K562 (cell line): ENCODE data around the gene ARHGDIA. TPM values are rescaled to one million over a fixed set of nuclear protein-coding genes. Genes with fewer than 3 reads are reported as not detected.

Experiments
- DPF2 ChIP-seq: fragments of 450-650 bp; IDR thresholded peaks from 2 replicates; pipeline ENCODE4 v1.6.1; 2016
- FOXK2 ChIP-seq, 2 experiments: fragments of 450-650 bp; IDR thresholded peaks in 1 of 2; conservative IDR thresholded peaks in 1 of 2; 2 replicates each; pipeline ENCODE4 v1.6.1; 2016; ENCODE audit warnings: low read depth in 2 of 2, mild to moderate bottlenecking in 1 of 2
- GABPB2 ChIP-seq: fragments of 250-450 bp; sonication (Bioruptor Pico); conservative IDR thresholded peaks from 2 replicates; pipeline ENCODE4 v1.5.1; 2021; ENCODE audit warnings: mild to moderate bottlenecking
- GATAD2B ChIP-seq: fragments of 450-650 bp; IDR thresholded peaks from 2 replicates; pipeline ENCODE4 v1.6.1; 2017; ENCODE audit warnings: mild to moderate bottlenecking, borderline replicate concordance
- HDGF ChIP-seq: fragments of 450-650 bp; IDR thresholded peaks from 2 replicates; pipeline ENCODE4 v1.6.1; 2016
- HLTF ChIP-seq: fragments of 450-650 bp; IDR thresholded peaks from 2 replicates; pipeline ENCODE4 v1.6.1; 2016
- LCOR ChIP-seq: sonication (generic); formaldehyde crosslinking; IDR thresholded peaks from 2 replicates; pipeline ENCODE4 v1.8.0; 2022; ENCODE audit warnings: mild to moderate bottlenecking, missing genetic modification reagents
- MYNN ChIP-seq, 2 experiments: sonication (generic); formaldehyde crosslinking in 1 of 2; IDR thresholded peaks; 2 replicates each; pipeline versions ENCODE4 v1.5.0 to v1.6.1; 2016 to 2020; ENCODE audit warnings: antibody characterized with exemption in 1 of 2, missing genetic modification reagents in 1 of 2
- NFIX ChIP-seq: fragments of 250-450 bp; sonication (Bioruptor Pico); IDR thresholded peaks from 2 replicates; pipeline ENCODE4 v1.4.0; 2020; ENCODE audit warnings: low read depth, mild to moderate bottlenecking, moderate library complexity
- SMARCA5 ChIP-seq: fragments of 450-650 bp; IDR thresholded peaks from 2 replicates; pipeline ENCODE4 v1.6.1; 2016
- SMARCE1 ChIP-seq: fragments of 450-650 bp; IDR thresholded peaks from 2 replicates; pipeline ENCODE4 v1.7.1; 2016; ENCODE audit warnings: mild to moderate bottlenecking
- STAT5A ChIP-seq: IDR thresholded peaks from 2 replicates; pipeline ENCODE4 v1.6.1; 2012; ENCODE audit warnings: low read length, inconsistent platforms, borderline replicate concordance
- TAF1 ChIP-seq: IDR thresholded peaks from 2 replicates; pipeline ENCODE4 v1.6.1; 2011; ENCODE audit warnings: mild to moderate bottlenecking, low read length, moderate library complexity; ENCODE audit not compliant: insufficient read depth, control insufficient read depth, severe bottlenecking; ENCODE audit errors: extremely low read depth
- ZNF175 ChIP-seq: fragments of 200-800 bp; sonication (Bioruptor generic); IDR thresholded peaks from 2 replicates; pipeline ENCODE4 v1.6.1; 2016; ENCODE audit warnings: low read depth, mild to moderate bottlenecking, missing genetic modification characterization, missing compliant biosample characterization
- ZNF311 ChIP-seq: fragments of 250-450 bp; sonication (Bioruptor Pico); IDR thresholded peaks from 2 replicates; pipeline ENCODE4 v1.4.0; 2020; ENCODE audit warnings: mild to moderate bottlenecking, moderate library complexity
- ZNF354B ChIP-seq: fragments of 250-450 bp; sonication (Bioruptor Pico); IDR thresholded peaks from 2 replicates; pipeline ENCODE4 v1.4.0; 2020
- polyA plus RNA-seq, 8 experiments: library from polyadenylated mRNA; depleted of rRNA in 4 of 8; stranded (reverse) in 5 of 8; unstranded in 3 of 8; fragments of >200 nt; fragmentation: Nextera tagmentation in 2 of 8; fragmentation: Illumina TruSeq in 1 of 8; extraction: Ambion mirVana in 2 of 8; extraction: Trizol in 1 of 8; gene quantifications; 2 replicates each; pipeline versions ENCODE4 v1.2.1 to v1.2.3, GENCODE V29; 2011 to 2014; ENCODE audit warnings: inconsistent platforms in 1 of 8, missing spikeins in 1 of 8
- total RNA-seq, 7 experiments: library from RNA; depleted of rRNA in 6 of 7; stranded (reverse); fragments of >200 nt in 6 of 7; fragmentation: Illumina TruSeq in 2 of 7; extraction: Trizol in 2 of 7; gene quantifications; 2 replicates each; pipeline versions ENCODE4 v1.2.1 to v1.2.3, GENCODE V29; 2011 to 2021; ENCODE audit warnings: low replicate concordance in 1 of 7
- TF ChIP-seq, protein P1 (sequence below): fragments of 450-650 bp; IDR thresholded peaks from 2 replicates; pipeline ENCODE4 v1.6.1; 2018; ENCODE audit not compliant: partially characterized antibody
- TF ChIP-seq, protein P2 (sequence below): fragments of 450-650 bp; formaldehyde crosslinking; conservative IDR thresholded peaks from 2 replicates; pipeline ENCODE4 v1.4.0; 2022; ENCODE audit warnings: mild to moderate bottlenecking, missing genetic modification characterization
- TF ChIP-seq, protein P3 (sequence below), 3 experiments: fragments of 200-800 bp in 1 of 3; sonication (Bioruptor generic) in 1 of 3; sonication (generic) in 1 of 3; formaldehyde crosslinking in 1 of 3; IDR thresholded peaks; 2 replicates each; pipeline versions ENCODE4 v1.6.1 to v1.8.0; 2016 to 2022; ENCODE audit warnings: mild to moderate bottlenecking in 2 of 3, missing compliant biosample characterization in 2 of 3, missing genetic modification characterization in 2 of 3, missing genetic modification reagents in 1 of 3
- TF ChIP-seq, protein P4 (sequence below): sonication (generic); formaldehyde crosslinking; IDR thresholded peaks from 2 replicates; pipeline ENCODE4 v1.8.1; 2022; ENCODE audit warnings: missing genetic modification reagents

ARHGDIA gene
- total and polyA plus RNA-seq, 9 of the 15 experiments (the other 6 are each of a cell fraction or from before 2014, with no cell fraction given): 9.6 to 340 (median 97.6) TPM

DNA sequence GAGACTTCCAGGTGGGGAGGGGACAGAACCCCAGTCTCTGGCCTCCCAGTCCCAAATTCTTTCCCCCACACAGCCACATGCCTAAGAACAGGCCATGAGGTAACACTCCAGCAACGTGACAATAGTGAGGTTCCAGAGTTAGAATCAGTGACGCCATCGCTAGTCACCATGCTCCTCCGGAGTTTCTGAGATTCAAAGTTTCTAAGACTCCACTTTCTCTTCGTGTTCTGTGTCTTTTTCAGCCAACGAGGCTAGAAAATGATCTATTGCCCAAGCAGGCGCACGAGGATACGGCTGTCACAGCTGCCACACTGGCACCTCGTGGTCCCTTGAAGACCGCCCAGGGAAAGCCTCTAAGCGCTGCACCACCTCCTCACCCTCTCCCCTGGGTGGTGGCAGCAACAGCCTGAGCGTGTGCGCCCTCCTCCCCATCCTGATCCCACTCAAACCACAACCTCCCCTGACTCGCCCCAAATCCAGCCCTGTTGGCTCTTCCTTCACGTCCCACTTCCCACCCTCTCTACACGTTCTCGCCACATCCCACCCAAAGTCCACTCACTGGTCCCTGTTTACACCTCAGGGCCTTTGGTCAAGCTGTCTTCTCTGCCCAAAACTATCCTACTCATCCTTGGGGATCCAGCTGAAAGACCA is 39.1 kb downstream of the ARHGDIA start (continued):
- 0 out of 4 replicates have a peak, but pooled peaks have one; percentile 33 to 37 for TF ChIP-seq FOXK2 (conservative IDR thresholded peaks at IDR 0.05 in 1 of 2, IDR thresholded peaks at IDR 0.05 in 1 of 2; ENCODE audit: low read depth in 2 of 2)
- TF ChIP-seq, protein P1, sequence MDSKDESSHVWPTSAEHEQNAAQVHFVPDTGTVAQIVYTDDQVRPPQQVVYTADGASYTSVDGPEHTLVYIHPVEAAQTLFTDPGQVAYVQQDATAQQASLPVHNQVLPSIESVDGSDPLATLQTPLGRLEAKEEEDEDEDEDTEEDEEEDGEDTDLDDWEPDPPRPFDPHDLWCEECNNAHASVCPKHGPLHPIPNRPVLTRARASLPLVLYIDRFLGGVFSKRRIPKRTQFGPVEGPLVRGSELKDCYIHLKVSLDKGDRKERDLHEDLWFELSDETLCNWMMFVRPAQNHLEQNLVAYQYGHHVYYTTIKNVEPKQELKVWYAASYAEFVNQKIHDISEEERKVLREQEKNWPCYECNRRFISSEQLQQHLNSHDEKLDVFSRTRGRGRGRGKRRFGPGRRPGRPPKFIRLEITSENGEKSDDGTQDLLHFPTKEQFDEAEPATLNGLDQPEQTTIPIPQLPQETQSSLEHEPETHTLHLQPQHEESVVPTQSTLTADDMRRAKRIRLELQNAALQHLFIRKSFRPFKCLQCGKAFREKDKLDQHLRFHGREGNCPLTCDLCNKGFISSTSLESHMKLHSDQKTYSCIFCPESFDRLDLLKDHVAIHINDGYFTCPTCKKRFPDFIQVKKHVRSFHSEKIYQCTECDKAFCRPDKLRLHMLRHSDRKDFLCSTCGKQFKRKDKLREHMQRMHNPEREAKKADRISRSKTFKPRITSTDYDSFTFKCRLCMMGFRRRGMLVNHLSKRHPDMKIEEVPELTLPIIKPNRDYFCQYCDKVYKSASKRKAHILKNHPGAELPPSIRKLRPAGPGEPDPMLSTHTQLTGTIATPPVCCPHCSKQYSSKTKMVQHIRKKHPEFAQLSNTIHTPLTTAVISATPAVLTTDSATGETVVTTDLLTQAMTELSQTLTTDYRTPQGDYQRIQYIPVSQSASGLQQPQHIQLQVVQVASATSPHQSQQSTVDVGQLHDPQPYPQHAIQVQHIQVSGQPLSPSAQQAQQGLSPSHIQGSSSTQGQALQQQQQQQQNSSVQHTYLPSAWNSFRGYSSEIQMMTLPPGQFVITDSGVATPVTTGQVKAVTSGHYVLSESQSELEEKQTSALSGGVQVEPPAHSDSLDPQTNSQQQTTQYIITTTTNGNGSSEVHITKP: no peak
- peak; percentile 79 for TF ChIP-seq HDGF
- TF ChIP-seq DPF2: no peak
- TF ChIP-seq STAT5A: no peak
- no peak for TF ChIP-seq MYNN (IDR thresholded peaks at IDR 0.05)
- TF ChIP-seq MYNN (CRISPR knock-in tag; IDR thresholded peaks at IDR 0.05): no peak
- TF ChIP-seq HLTF: peak; percentile 61; the same call in 1 of the 2 replicates
- TF ChIP-seq TAF1: no peak
- no peak for TF ChIP-seq ZNF311 (CRISPR knock-in tag)
- TF ChIP-seq GABPB2 (CRISPR knock-in tag): no peak
- TF ChIP-seq ZNF354B (CRISPR knock-in tag): no peak
- peak; percentile 32; the same call in 1 of the 2 replicates for TF ChIP-seq SMARCE1
- 0 out of 2 replicates have a peak, but pooled peaks have one; percentile 9 for TF ChIP-seq ZNF175 (CRISPR knock-in tag)
- no peak for TF ChIP-seq NFIX (CRISPR knock-in tag)
- TF ChIP-seq, protein P2, sequence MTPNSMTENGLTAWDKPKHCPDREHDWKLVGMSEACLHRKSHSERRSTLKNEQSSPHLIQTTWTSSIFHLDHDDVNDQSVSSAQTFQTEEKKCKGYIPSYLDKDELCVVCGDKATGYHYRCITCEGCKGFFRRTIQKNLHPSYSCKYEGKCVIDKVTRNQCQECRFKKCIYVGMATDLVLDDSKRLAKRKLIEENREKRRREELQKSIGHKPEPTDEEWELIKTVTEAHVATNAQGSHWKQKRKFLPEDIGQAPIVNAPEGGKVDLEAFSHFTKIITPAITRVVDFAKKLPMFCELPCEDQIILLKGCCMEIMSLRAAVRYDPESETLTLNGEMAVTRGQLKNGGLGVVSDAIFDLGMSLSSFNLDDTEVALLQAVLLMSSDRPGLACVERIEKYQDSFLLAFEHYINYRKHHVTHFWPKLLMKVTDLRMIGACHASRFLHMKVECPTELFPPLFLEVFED (CRISPR knock-in tag): peak; percentile 77; the same call in 1 of the 2 replicates
- TF ChIP-seq, protein P3, sequence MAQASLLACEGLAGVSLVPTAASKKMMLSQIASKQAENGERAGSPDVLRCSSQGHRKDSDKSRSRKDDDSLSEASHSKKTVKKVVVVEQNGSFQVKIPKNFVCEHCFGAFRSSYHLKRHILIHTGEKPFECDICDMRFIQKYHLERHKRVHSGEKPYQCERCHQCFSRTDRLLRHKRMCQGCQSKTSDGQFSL (CRISPR knock-in tag; IDR thresholded peaks at IDR 0.05): peak; percentile 27; the same call in 1 of the 2 replicates
- TF ChIP-seq, protein P3 (tag; IDR thresholded peaks at IDR 0.05): no peak
- TF ChIP-seq SMARCA5: peak; percentile 58; the same call in 1 of the 2 replicates
- no peak for TF ChIP-seq LCOR (CRISPR knock-in tag)
- TF ChIP-seq, protein P4, sequence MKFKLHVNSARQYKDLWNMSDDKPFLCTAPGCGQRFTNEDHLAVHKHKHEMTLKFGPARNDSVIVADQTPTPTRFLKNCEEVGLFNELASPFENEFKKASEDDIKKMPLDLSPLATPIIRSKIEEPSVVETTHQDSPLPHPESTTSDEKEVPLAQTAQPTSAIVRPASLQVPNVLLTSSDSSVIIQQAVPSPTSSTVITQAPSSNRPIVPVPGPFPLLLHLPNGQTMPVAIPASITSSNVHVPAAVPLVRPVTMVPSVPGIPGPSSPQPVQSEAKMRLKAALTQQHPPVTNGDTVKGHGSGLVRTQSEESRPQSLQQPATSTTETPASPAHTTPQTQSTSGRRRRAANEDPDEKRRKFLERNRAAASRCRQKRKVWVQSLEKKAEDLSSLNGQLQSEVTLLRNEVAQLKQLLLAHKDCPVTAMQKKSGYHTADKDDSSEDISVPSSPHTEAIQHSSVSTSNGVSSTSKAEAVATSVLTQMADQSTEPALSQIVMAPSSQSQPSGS: no peak
- no peak for TF ChIP-seq GATAD2B
